Activated CD4-positive, alpha-beta T cell treated with anti-CD3 and anti-CD28 coated beads for 24 hours (primary cell): ENCODE measurements around the gene CARD8.

ENCODE experiments used
- DNase-seq, 2 donors: peaks; one replicate each; pipeline ENCODE4 v3.0.0-alpha.2; 2020; ENCODE audit warnings: low read depth in 2 of 2

The CARD8 gene

GRCh38 chr19:48171710-48172109 lies 84.0 kb downstream of the CARD8 start:
- DNase-seq, result no peak

GRCh38 chr19:48170817-48171347 lies 84.8 kb downstream of the CARD8 start:
- no peak for DNase-seq

- peak; percentile 84 to 88 for DNase-seq
Observed at GRCh38 chr19:48169939-48170803, 85.5 kb downstream of the CARD8 start, which contains the start of the genes LIG1 and ZSWIM9. Gene LIG1 (minus strand): TSS chr19:48170344. CDS start chr19:48165566, 4,778 bp downstream. Gene ZSWIM9 (plus strand): TSS chr19:48170680. CDS start chr19:48171803, 1,123 bp downstream.

- DNase-seq, result peak; percentile 86 to 92
Observed at GRCh38 chr19:48169578-48169938, 86.2 kb downstream of the CARD8 start.

GRCh38 chr19:48168689-48169088 lies 87.0 kb downstream of the CARD8 start:
- no peak for DNase-seq

GRCh38 chr19:48158210-48158790 lies 97.4 kb downstream of the CARD8 start:
- no peak for DNase-seq
